Glutamatergic neuron (in vitro differentiated cells): ENCODE measurements around the gene ATP8B4. TPM values are rescaled to one million over a fixed set of nuclear protein-coding genes. Genes with fewer than 3 reads are reported as not detected.

Experiments used
- DNase-seq: peaks from one replicate; pipeline ENCODE4 v3.0.0; 2022
- H3K27ac Mint-ChIP-seq: one replicate; pipeline ENCODE4 v1.8.0; 2020; ENCODE audit warnings: mild to moderate bottlenecking, mixed read lengths, inconsistent platforms; ENCODE audit not compliant: unreplicated experiment
- H3K27me3 Mint-ChIP-seq: one replicate; pipeline ENCODE4 v1.8.0; 2020; ENCODE audit warnings: mild to moderate bottlenecking, moderate library complexity, mixed read lengths, inconsistent platforms; ENCODE audit not compliant: unreplicated experiment
- H3K36me3 Mint-ChIP-seq: one replicate; pipeline ENCODE4 v1.8.0; 2020; ENCODE audit warnings: mild to moderate bottlenecking, mixed read lengths, inconsistent platforms; ENCODE audit not compliant: unreplicated experiment
- H3K4me1 Mint-ChIP-seq: one replicate; pipeline ENCODE4 v1.8.0; 2020; ENCODE audit warnings: mild to moderate bottlenecking, low read depth, mixed read lengths, inconsistent platforms; ENCODE audit not compliant: unreplicated experiment
- H3K4me3 Mint-ChIP-seq: one replicate; pipeline ENCODE4 v1.8.0; 2020; ENCODE audit warnings: mild to moderate bottlenecking, mixed read lengths, inconsistent platforms; ENCODE audit not compliant: unreplicated experiment
- H3K9me3 Mint-ChIP-seq: one replicate; pipeline ENCODE4 v1.8.0; 2020; ENCODE audit warnings: mild to moderate bottlenecking, moderate library complexity, mixed read lengths, inconsistent platforms; ENCODE audit not compliant: unreplicated experiment
- CTCF ChIP-seq: fragments of 200-600 bp; sonication (generic); IDR thresholded peaks from one replicate; pipeline ENCODE4 v1.5.0; 2021; ENCODE audit not compliant: partially characterized antibody, unreplicated experiment
- total RNA-seq: library from RNA; stranded (reverse); fragmentation: NEBNext Ultra II Directional; extraction: Animal tissue kit (Norgen Biotek cat#: 25700); gene quantifications from one replicate; pipeline ENCODE4 v1.2.1, GENCODE V29; 2021; ENCODE audit not compliant: unreplicated experiment

The ATP8B4 gene
- total RNA-seq, 1 donor from 2014 or later, result not detected

- no peak overlapping the region for H3K27ac Mint-ChIP-seq
- H3K36me3 Mint-ChIP-seq, result no peaks in the 10 kb centered on the region
- no peaks in the 10 kb centered on the region for H3K4me1 Mint-ChIP-seq
- no peak for DNase-seq
- no peak for TF ChIP-seq CTCF
- no peaks in the 10 kb centered on the region for H3K27me3 Mint-ChIP-seq
- H3K9me3 Mint-ChIP-seq, result peaks cover 4% of the 10 kb centered on the region
- no peak overlapping the region for H3K4me3 Mint-ChIP-seq
Measured at GRCh38 chr15:49887659-49888322, 231.2 kb downstream of the ATP8B4 start.

- Mint-ChIP-seq H3K4me1 (no peaks in the 10 kb centered on the region), H3K27me3 (no peaks in the 10 kb centered on the region), H3K27ac (no peak overlapping the region), H3K36me3 (no peaks in the 10 kb centered on the region), H3K4me3 (no peak overlapping the region), H3K9me3 (peaks cover 4% of the 10 kb centered on the region)
- no peak for DNase-seq
- no peak for TF ChIP-seq CTCF
Measured at GRCh38 chr15:49883121-49883520, 235.9 kb downstream of the ATP8B4 start.

- no peak for TF ChIP-seq CTCF
- no peak for DNase-seq
- Mint-ChIP-seq H3K4me1 (no peaks in the 10 kb centered on the region), H3K27me3 (peaks cover under 1% of the 10 kb centered on the region), H3K9me3 (peaks cover 4% of the 10 kb centered on the region), H3K36me3 (no peaks in the 10 kb centered on the region), H3K27ac (no peak overlapping the region), H3K4me3 (no peak overlapping the region)
Measured at GRCh38 chr15:49881866-49882265, 237.2 kb downstream of the ATP8B4 start.

- Mint-ChIP-seq H3K4me1 (no peaks in the 10 kb centered on the region), H3K27me3 (peaks cover 2% of the 10 kb centered on the region), H3K27ac (no peak overlapping the region), H3K4me3 (no peak overlapping the region), H3K9me3 (peaks cover 4% of the 10 kb centered on the region), H3K36me3 (no peaks in the 10 kb centered on the region)
- TF ChIP-seq CTCF, result no peak
- no peak for DNase-seq
Measured at GRCh38 chr15:49881433-49881832, 237.6 kb downstream of the ATP8B4 start.

- no peaks in the 10 kb centered on the region for H3K4me1 Mint-ChIP-seq
- no peak for TF ChIP-seq CTCF
- no peaks in the 10 kb centered on the region for H3K36me3 Mint-ChIP-seq
- no peak overlapping the region for H3K27ac Mint-ChIP-seq
- no peaks in the 10 kb centered on the region for H3K9me3 Mint-ChIP-seq
- no peak overlapping the region for H3K4me3 Mint-ChIP-seq
- peaks cover 2% of the 10 kb centered on the region for H3K27me3 Mint-ChIP-seq
- no peak for DNase-seq
Measured at GRCh38 chr15:49877873-49878521, 241.0 kb downstream of the ATP8B4 start.
